K562 (cell line): ENCODE measurements around the gene PI4KA. TPM values are rescaled to one million over a fixed set of nuclear protein-coding genes. Genes with fewer than 3 reads are reported as not detected.
A peak's percentile ranks its signal among the peaks of the same experiment; 100 is the strongest.

ENCODE experiments used
- CEBPB ChIP-seq: fragments of 450-650 bp; IDR thresholded peaks from 2 replicates; pipeline ENCODE4 v1.6.1; 2016; ENCODE audit warnings: missing genetic modification characterization, missing compliant biosample characterization
- CREM ChIP-seq: IDR thresholded peaks from 2 replicates; pipeline ENCODE4 v1.6.1; 2014; ENCODE audit warnings: antibody characterized with exemption, low read depth
- FOXA1 ChIP-seq: fragments of 450-650 bp; IDR thresholded peaks from 2 replicates; pipeline ENCODE4 v1.6.1; 2016; ENCODE audit warnings: mild to moderate bottlenecking, borderline replicate concordance
- NR2C2 ChIP-seq, 2 experiments: fragments of 200-800 bp in 1 of 2; sonication (Bioruptor generic) in 1 of 2; sonication (generic) in 1 of 2; formaldehyde crosslinking in 1 of 2; IDR thresholded peaks; 2 replicates each; pipeline versions ENCODE4 v1.6.1 to v1.8.0; 2016 to 2022; ENCODE audit warnings: mild to moderate bottlenecking in 1 of 2, missing compliant biosample characterization in 1 of 2, missing genetic modification characterization in 1 of 2, missing genetic modification reagents in 1 of 2
- RB1 ChIP-seq: fragments of 450-650 bp; IDR thresholded peaks from 2 replicates; pipeline ENCODE4 v1.6.1; 2017; ENCODE audit warnings: low read depth, mild to moderate bottlenecking
- SIN3A ChIP-seq, 2 experiments: fragments of 150-350 bp in 1 of 2; IDR thresholded peaks; 2 replicates each; pipeline ENCODE4 v1.6.1; 2011 to 2016; ENCODE audit warnings: borderline replicate concordance in 2 of 2, low read depth in 2 of 2, low read length in 2 of 2, mild to moderate bottlenecking in 2 of 2, moderate library complexity in 2 of 2; ENCODE audit not compliant: control insufficient read depth in 1 of 2
- SOX6 ChIP-seq: fragments of 450-650 bp; IDR thresholded peaks from 2 replicates; pipeline ENCODE4 v1.6.1; 2014; ENCODE audit warnings: mild to moderate bottlenecking
- TEAD1 ChIP-seq, 2 experiments: fragments of 450-650 bp in 1 of 2; sonication (generic) in 1 of 2; formaldehyde crosslinking; IDR thresholded peaks; 2 replicates each; pipeline versions ENCODE4 v1.4.0 to v1.8.0; 2020 to 2022; ENCODE audit warnings: mild to moderate bottlenecking in 2 of 2, missing genetic modification reagents in 1 of 2
- TEAD4 ChIP-seq, 2 experiments: sonication (generic) in 1 of 2; formaldehyde crosslinking in 1 of 2; IDR thresholded peaks; 2 replicates each; pipeline versions ENCODE4 v1.6.1 to v1.8.0; 2012 to 2022; ENCODE audit warnings: borderline replicate concordance in 1 of 2, inconsistent platforms in 1 of 2, low read length in 1 of 2, mild to moderate bottlenecking in 1 of 2, missing genetic modification reagents in 1 of 2
- TRIM24 ChIP-seq, 2 experiments: fragments of 450-650 bp; IDR thresholded peaks; 2 replicates each; pipeline ENCODE4 v1.6.1; 2016
- ZBTB17 ChIP-seq: fragments of 450-650 bp; formaldehyde crosslinking; IDR thresholded peaks from 2 replicates; pipeline ENCODE4 v1.4.0; 2020; ENCODE audit warnings: mild to moderate bottlenecking
- ZC3H8 ChIP-seq: fragments of 450-650 bp; IDR thresholded peaks from 2 replicates; pipeline ENCODE4 v1.6.1; 2017
- ZNF143 ChIP-seq: sonication (generic); formaldehyde crosslinking; IDR thresholded peaks from 2 replicates; pipeline ENCODE4 v1.9.0; 2022; ENCODE audit warnings: mild to moderate bottlenecking, missing genetic modification reagents
- ZNF717 ChIP-seq: fragments of 250-450 bp; sonication (Bioruptor Pico); IDR thresholded peaks from 2 replicates; pipeline ENCODE4 v1.5.0; 2021
- ZNF780A ChIP-seq: fragments of 250-450 bp; sonication (Bioruptor Pico); IDR thresholded peaks from 2 replicates; pipeline ENCODE4 v1.5.0; 2021; ENCODE audit warnings: mild to moderate bottlenecking
- ZSCAN32 ChIP-seq: fragments of 450-650 bp; formaldehyde crosslinking; IDR thresholded peaks from 2 replicates; pipeline ENCODE4 v1.4.0; 2020; ENCODE audit warnings: mild to moderate bottlenecking, moderate library complexity
- polyA plus RNA-seq, 8 experiments: library from polyadenylated mRNA; depleted of rRNA in 4 of 8; stranded (reverse) in 5 of 8; unstranded in 3 of 8; fragments of >200 nt; fragmentation: Nextera tagmentation in 2 of 8; fragmentation: Illumina TruSeq in 1 of 8; extraction: Ambion mirVana in 2 of 8; extraction: Trizol in 1 of 8; gene quantifications; 2 replicates each; pipeline versions ENCODE4 v1.2.1 to v1.2.3, GENCODE V29; 2011 to 2014; ENCODE audit warnings: inconsistent platforms in 1 of 8, missing spikeins in 1 of 8
- total RNA-seq, 7 experiments: library from RNA; depleted of rRNA in 6 of 7; stranded (reverse); fragments of >200 nt in 6 of 7; fragmentation: Illumina TruSeq in 2 of 7; extraction: Trizol in 2 of 7; gene quantifications; 2 replicates each; pipeline versions ENCODE4 v1.2.1 to v1.2.3, GENCODE V29; 2011 to 2021; ENCODE audit warnings: low replicate concordance in 1 of 7
- TF ChIP-seq, protein P1 (sequence below): sonication (generic); formaldehyde crosslinking; IDR thresholded peaks from 2 replicates; pipeline ENCODE4 v1.8.0; 2022; ENCODE audit warnings: mild to moderate bottlenecking, missing genetic modification reagents
- TF ChIP-seq, protein P2 (sequence below): fragments of 450-650 bp; formaldehyde crosslinking; IDR thresholded peaks from 2 replicates; pipeline ENCODE4 v1.4.0; 2022; ENCODE audit warnings: missing genetic modification characterization
- TF ChIP-seq, protein P3 (sequence below): sonication (generic); formaldehyde crosslinking; IDR thresholded peaks from 2 replicates; pipeline ENCODE4 v1.9.0; 2022; ENCODE audit warnings: mild to moderate bottlenecking, missing genetic modification reagents
- TF ChIP-seq, protein P4 (sequence below): conservative IDR thresholded peaks from 2 replicates; pipeline ENCODE4 v1.6.1; 2011; ENCODE audit warnings: low read depth, mild to moderate bottlenecking, low read length; ENCODE audit not compliant: control insufficient read depth
- TF ChIP-seq, protein P5 (sequence below): IDR thresholded peaks from 2 replicates; pipeline ENCODE4 v1.6.1; 2011; ENCODE audit not compliant: insufficient read length; ENCODE audit errors: extremely low read depth
- TF ChIP-seq, protein P6 (sequence below): fragments of 450-650 bp; formaldehyde crosslinking; IDR thresholded peaks from 2 replicates; pipeline ENCODE4 v1.4.0; 2020; ENCODE audit warnings: mild to moderate bottlenecking, moderate library complexity

Gene PI4KA
- total and polyA plus RNA-seq, 9 of the 15 experiments (the other 6 are each of a cell fraction or from before 2014, with no cell fraction given), result 7.3 to 187 (median 84.7) TPM

DNA sequence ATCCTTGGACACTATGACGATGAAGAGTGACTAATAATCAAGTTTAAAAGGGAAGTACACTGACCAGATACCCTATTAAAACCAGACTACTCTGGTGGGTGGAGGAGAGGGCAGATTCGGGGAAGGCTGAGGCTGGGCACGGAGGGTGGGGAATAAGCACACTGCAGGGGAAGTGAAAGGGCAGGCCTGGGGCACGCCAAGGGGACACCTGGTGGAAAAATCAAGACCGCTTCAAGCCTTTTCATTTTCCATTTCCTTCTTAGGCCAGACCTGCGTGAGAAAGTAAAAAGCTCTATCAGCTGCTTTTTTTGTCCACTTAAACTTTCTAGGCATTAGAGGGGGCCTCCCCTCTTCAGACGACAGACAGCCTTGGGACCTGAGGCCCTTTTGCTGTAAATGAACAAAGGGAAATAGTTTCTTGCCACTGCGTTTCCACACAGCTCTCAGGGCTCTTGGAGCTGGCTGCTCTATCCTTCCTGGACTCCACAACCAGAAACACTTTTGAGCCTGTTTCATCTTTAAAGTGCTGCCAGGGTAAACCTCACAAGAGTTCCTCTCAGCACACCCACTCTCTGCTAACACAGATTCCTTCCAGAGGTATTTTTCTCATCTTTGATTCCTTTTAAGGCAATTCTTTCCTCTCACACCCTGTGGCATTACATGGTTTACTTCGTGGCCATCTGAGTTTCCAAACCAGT lies 109.7 kb downstream of the PI4KA start (continued):
- TF ChIP-seq TEAD4 (IDR thresholded peaks at IDR 0.05; ENCODE audit: low read length) (no peak), TEAD4 (CRISPR knock-in tag; IDR thresholded peaks at IDR 0.05; ENCODE audit: borderline replicate concordance) (0 out of 2 replicates have a peak, but pooled peaks have one; percentile 43), CREM (no peak), CEBPB (tag) (no peak), ZBTB17 (CRISPR knock-in tag) (no peak), ZNF717 (CRISPR knock-in tag) (no peak), ZNF143 (CRISPR knock-in tag) (no peak), TEAD1 (CRISPR knock-in tag; IDR thresholded peaks at IDR 0.05) (0 out of 4 replicates have a peak, but pooled peaks of 1 of the 2 experiments have one; percentile 47), ZNF780A (CRISPR knock-in tag) (no peak), FOXA1 (no peak), RB1 (0 out of 2 replicates have a peak, but pooled peaks have one; percentile 11), ZC3H8 (no peak), ZSCAN32 (CRISPR knock-in tag) (no peak), NR2C2 (CRISPR knock-in tag; IDR thresholded peaks at IDR 0.05) (peak; percentile 46; the same call in 1 of the 2 replicates), NR2C2 (tag; IDR thresholded peaks at IDR 0.05) (no peak), SIN3A (IDR thresholded peaks at IDR 0.05; ENCODE audit: borderline replicate concordance in 2 of 2, control insufficient read depth in 1 of 2, low read depth in 2 of 2, low read length in 2 of 2) (0 out of 4 replicates have a peak, but pooled peaks of 1 of the 2 experiments have one; percentile 9), TRIM24 (IDR thresholded peaks at IDR 0.05) (no peak), SOX6 (no peak)
- TF ChIP-seq, protein P1, sequence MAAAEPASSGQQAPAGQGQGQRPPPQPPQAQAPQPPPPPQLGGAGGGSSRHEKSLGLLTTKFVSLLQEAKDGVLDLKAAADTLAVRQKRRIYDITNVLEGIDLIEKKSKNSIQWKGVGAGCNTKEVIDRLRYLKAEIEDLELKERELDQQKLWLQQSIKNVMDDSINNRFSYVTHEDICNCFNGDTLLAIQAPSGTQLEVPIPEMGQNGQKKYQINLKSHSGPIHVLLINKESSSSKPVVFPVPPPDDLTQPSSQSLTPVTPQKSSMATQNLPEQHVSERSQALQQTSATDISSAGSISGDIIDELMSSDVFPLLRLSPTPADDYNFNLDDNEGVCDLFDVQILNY (CRISPR knock-in tag), result peak; percentile 33; the same call in 1 of the 2 replicates
- TF ChIP-seq, protein P2, sequence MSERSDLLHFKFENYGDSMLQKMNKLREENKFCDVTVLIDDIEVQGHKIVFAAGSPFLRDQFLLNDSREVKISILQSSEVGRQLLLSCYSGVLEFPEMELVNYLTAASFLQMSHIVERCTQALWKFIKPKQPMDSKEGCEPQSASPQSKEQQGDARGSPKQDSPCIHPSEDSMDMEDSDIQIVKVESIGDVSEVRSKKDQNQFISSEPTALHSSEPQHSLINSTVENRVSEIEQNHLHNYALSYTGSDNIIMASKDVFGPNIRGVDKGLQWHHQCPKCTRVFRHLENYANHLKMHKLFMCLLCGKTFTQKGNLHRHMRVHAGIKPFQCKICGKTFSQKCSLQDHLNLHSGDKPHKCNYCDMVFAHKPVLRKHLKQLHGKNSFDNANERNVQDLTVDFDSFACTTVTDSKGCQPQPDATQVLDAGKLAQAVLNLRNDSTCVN (CRISPR knock-in tag), result no peak
- TF ChIP-seq, protein P3, sequence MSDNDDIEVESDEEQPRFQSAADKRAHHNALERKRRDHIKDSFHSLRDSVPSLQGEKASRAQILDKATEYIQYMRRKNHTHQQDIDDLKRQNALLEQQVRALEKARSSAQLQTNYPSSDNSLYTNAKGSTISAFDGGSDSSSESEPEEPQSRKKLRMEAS, result 0 out of 2 replicates have a peak, but pooled peaks have one; percentile 6
- TF ChIP-seq, protein P4, sequence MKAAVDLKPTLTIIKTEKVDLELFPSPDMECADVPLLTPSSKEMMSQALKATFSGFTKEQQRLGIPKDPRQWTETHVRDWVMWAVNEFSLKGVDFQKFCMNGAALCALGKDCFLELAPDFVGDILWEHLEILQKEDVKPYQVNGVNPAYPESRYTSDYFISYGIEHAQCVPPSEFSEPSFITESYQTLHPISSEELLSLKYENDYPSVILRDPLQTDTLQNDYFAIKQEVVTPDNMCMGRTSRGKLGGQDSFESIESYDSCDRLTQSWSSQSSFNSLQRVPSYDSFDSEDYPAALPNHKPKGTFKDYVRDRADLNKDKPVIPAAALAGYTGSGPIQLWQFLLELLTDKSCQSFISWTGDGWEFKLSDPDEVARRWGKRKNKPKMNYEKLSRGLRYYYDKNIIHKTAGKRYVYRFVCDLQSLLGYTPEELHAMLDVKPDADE, result no peak
- TF ChIP-seq, protein P5, sequence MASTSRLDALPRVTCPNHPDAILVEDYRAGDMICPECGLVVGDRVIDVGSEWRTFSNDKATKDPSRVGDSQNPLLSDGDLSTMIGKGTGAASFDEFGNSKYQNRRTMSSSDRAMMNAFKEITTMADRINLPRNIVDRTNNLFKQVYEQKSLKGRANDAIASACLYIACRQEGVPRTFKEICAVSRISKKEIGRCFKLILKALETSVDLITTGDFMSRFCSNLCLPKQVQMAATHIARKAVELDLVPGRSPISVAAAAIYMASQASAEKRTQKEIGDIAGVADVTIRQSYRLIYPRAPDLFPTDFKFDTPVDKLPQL, result no peak
- TF ChIP-seq, protein P6, sequence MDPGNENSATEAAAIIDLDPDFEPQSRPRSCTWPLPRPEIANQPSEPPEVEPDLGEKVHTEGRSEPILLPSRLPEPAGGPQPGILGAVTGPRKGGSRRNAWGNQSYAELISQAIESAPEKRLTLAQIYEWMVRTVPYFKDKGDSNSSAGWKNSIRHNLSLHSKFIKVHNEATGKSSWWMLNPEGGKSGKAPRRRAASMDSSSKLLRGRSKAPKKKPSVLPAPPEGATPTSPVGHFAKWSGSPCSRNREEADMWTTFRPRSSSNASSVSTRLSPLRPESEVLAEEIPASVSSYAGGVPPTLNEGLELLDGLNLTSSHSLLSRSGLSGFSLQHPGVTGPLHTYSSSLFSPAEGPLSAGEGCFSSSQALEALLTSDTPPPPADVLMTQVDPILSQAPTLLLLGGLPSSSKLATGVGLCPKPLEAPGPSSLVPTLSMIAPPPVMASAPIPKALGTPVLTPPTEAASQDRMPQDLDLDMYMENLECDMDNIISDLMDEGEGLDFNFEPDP (CRISPR knock-in tag), result no peak
